GM20000 (cell line): Measurements from ENCODE around the gene IL31RA.
"Not testable (repeated sequence)": the region's sequence is repeated elsewhere in the genome, so short reads cannot be mapped to it uniquely, and the experiment has no call there.

Experiments
- DNase-seq: peaks from one replicate; pipeline ENCODE4 v3.0.0; 2012; ENCODE audit warnings: low spot score
- TF ChIP-seq, protein P1 (sequence below): IDR thresholded peaks from 2 replicates; pipeline ENCODE4 v1.5.1; 2012; ENCODE audit warnings: mild to moderate bottlenecking, control low read depth; ENCODE audit errors: extremely low read depth, missing control alignments

Gene IL31RA

GRCh38 chr5:55850839-55851674, at the start of gene IL31RA:
Gene IL31RA, plus strand, starts transcription at chr5:55851357. Its CDS starts 214 bp downstream, at chr5:55851571.
- TF ChIP-seq, protein P1, sequence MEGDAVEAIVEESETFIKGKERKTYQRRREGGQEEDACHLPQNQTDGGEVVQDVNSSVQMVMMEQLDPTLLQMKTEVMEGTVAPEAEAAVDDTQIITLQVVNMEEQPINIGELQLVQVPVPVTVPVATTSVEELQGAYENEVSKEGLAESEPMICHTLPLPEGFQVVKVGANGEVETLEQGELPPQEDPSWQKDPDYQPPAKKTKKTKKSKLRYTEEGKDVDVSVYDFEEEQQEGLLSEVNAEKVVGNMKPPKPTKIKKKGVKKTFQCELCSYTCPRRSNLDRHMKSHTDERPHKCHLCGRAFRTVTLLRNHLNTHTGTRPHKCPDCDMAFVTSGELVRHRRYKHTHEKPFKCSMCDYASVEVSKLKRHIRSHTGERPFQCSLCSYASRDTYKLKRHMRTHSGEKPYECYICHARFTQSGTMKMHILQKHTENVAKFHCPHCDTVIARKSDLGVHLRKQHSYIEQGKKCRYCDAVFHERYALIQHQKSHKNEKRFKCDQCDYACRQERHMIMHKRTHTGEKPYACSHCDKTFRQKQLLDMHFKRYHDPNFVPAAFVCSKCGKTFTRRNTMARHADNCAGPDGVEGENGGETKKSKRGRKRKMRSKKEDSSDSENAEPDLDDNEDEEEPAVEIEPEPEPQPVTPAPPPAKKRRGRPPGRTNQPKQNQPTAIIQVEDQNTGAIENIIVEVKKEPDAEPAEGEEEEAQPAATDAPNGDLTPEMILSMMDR: no peak
- DNase-seq: no peak

GRCh38 chr5:55808814-55809213, 42.3 kb upstream of the IL31RA start:
- not testable (repeated sequence) for DNase-seq

GRCh38 chr5:55815939-55816338, 35.2 kb upstream of the IL31RA start:
- DNase-seq: not testable (repeated sequence)

DNA sequence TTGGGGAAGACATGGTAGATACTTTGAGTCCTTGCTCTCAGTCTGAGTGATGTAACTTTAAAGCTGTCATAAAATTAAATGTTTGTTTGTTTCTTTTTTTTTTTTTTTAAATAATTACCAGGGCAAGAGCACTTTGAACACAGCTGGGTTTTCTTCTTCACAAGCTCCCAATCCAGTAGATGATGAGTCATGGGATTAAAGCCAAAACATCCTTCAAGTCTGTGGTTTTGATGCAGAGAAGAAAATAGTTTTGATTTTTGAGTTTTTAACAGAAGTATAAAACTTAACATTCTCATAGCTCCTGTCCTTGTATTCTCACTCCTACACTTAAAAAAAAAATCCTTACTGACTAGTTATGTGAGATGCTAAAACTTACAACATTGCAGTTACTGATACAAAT, 34.8 kb upstream of the IL31RA start:
- no peak for DNase-seq
- TF ChIP-seq, protein P1: no peak

- no peak for DNase-seq
- TF ChIP-seq, protein P1: no peak
Measured at GRCh38 chr5:55817030-55817429, 34.1 kb upstream of the IL31RA start.

DNA sequence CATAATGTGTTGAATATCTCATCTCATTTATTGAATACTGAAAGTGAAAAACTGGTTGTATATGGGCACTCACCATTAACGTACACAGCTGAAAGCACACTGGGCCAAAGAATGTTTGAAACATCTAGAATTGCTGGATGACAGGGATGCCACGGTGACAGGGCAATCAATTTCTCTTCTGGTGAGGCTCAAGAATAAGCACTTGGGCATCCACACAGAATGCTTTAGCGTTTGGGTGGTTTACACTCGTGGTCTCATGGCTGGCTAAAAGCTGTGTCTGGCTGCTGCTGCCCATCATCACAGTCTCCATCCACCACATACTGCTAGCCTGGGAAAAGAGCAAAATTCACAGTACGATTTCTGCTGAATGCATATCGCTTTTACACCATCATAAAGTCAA, 30.7 kb upstream of the IL31RA start:
- TF ChIP-seq, protein P1: no peak
- no peak for DNase-seq

DNA sequence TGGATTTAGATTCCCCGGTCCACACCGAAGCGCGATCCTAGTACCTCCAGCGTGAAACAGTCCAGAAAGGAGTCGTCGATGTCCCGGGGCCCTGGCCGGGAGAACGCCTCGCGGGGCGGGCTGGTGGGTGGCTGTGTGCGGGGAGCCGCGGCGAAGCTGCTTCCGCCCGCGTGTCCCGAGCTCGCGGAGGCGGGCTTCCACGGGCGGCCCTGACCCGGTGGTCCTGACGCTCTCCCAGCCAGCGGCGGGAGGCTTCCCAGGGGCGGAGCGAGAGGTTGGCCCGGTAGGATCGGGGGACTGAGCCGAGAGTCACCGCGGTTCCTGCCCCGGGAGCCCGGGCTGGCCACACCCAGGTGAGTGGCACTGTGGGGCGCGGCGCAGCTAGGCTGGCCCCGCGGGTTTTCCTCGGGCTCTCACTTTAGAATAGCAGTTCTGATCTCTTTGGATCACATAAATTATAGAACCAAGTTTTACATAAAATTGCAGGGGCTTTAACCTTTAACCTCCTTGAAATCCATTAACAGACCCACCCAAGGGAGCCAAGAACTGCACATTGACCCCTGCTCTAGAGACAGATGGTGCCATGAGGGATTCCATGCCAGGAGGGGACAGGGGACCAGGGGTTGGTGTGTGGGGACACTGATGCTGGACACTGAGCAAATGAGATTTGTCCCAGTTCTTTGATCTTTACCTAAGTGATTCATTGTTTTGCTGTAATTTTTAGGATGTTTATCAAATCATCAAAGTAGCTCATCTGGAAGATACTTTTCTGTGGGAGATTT, 29.2 kb upstream of the IL31RA start:
- DNase-seq: peak; percentile 34
- TF ChIP-seq, protein P1: no peak

GRCh38 chr5:55823151-55823796, 27.9 kb upstream of the IL31RA start:
- DNase-seq: no peak
- TF ChIP-seq, protein P1: no peak
